HUDEP-2 (cell line): Measurements from ENCODE around the gene IL1RL2.

Source experiments
- DNase-seq, 76 experiments: peaks; one replicate each; lab custom pipeline; 2025; ENCODE audit not compliant: unreplicated experiment in 76 of 76; lab: John Stamatoyannopoulos, UW

Gene IL1RL2

DNA sequence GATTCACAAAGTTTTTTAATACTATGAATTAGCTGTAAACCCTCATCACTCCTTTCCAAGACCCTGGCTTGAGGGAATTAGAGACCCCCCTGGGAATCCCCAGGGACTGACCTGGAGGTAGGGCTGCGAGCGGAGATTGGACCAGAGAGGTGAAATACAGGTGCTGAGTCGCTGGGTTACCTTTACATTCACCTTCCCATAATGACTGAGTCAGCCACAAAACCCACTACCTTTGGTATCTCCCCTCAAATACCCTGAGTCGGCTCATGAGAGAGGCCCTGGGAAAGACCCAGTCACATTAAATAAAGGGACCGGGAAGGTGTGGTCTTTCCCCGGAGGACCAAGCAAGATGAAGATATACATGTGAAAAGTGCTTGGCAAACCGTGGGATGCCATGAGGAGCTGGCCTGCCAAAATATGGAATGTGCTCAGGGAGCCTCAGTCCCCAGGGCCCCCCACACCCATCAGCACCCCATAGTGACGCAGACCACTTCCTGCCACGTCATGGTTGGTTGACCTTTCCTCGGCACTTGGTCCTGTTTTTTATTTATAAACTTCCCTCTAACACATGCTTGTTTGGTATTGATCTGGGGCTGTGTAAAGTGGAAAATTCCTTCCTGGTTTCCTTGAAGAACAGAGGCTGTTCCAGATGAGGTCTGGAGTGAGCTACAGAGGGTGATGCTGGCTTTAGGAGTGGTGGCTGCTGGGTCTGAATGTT lies 51.4 kb downstream of the IL1RL2 start:
- no peak for DNase-seq

DNA sequence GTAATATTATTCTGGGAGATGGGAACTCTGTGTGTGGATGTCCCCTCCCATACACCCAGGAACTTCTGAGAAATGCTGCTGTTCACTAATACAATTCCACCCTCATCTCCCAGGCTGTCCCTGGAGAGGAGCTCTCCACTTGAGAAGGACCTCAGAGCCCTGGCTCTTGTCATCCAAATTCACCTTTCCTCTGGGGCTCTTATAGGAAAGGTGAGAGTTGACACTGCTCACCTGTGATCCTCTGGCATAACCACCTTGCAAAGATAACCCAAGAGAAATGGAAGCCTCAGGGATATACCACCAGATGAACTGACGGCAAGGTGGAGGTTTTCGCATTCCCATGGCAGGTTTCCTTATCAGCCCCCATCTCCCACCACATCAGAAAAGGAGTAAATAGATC lies 52.0 kb downstream of the IL1RL2 start:
- DNase-seq, result no peak

DNA sequence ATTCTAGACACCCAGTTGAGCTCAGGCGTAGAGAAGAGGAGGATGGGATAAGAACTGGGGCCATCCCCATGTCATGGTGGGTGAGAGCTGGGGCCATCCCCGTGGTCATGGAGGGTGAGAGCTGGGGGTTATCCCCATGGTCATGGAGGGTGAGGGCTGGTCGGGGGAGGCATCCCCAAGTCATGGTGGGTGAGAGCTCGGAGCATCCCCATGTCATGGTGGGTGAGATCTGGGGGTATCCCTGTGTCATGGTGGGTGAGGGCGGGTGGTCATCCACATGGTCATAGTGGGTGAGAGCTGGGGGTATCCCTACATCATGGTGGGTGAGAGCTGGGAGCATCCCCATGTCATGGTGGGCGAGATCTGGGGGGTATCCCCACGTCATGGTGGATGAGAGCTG lies 52.5 kb downstream of the IL1RL2 start:
- DNase-seq, result no peak

DNA sequence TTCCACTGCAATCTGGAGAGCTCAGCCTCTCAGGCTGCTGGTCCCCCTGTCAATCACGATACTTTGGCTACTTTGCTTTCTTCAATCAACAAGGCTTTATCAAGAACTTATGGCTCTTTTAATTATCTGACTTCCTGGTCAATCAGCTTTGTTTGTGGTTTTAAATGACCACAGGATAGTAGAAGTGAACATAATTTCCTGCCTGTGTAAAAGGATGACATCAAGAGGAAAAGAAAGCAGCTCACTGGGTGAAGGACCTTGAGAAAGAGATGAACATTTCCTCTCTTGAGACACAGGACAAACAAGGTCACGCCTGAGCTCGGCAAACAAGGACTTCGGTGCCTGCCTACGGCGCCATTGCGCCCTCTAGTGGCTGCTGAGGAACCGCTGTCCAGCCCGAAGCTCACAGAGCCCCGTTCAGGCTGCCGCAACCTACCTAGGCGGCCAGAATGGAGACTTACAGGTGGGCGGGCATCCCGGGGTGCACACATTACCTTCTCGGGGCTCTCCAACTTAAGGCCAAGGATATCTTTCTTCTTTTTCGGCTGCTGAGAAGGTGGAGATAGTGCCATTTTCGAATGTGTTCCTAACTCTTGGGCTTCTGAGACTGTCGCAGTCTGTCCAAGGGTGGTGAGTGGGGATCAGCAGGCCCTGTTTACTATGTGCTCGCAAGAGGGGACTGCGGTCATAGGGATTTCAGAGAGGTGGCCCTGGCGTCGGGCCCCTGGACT lies 54.0 kb downstream of the IL1RL2 start:
- DNase-seq, result peak in 64 of 76 experiments; percentile 4 to 76 (median 48)

DNA sequence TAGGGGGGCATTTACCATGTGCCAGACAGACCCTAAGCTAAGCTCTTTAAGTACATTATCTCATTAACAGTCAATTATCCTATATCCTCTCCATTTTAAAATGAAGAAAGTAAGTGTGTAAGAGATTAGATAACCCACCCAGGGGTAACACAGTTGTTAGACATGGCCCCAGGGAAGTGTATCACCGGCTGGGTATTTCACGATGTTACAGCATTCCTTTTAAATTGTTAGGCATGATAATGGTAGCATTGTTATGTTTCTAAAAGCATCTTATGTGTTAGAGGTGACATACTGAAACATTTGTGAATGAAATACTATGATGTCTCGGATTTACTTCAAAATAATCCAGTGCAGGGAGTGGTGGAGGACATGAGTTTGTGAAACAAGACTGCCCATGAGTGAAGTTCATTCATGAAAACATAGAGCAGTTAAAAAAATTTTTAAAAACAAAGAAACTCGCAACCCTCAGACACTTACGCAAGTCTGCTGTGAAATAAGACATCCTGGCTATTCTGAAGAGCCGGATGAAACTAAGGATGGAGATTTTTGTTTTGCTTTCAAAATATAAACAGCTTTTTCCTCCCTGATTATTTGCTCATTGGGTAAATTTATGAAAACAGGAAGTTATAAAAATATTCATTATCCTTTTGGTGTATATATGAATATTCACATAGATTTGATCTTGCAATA lies 54.9 kb downstream of the IL1RL2 start:
- DNase-seq, result no peak

DNA sequence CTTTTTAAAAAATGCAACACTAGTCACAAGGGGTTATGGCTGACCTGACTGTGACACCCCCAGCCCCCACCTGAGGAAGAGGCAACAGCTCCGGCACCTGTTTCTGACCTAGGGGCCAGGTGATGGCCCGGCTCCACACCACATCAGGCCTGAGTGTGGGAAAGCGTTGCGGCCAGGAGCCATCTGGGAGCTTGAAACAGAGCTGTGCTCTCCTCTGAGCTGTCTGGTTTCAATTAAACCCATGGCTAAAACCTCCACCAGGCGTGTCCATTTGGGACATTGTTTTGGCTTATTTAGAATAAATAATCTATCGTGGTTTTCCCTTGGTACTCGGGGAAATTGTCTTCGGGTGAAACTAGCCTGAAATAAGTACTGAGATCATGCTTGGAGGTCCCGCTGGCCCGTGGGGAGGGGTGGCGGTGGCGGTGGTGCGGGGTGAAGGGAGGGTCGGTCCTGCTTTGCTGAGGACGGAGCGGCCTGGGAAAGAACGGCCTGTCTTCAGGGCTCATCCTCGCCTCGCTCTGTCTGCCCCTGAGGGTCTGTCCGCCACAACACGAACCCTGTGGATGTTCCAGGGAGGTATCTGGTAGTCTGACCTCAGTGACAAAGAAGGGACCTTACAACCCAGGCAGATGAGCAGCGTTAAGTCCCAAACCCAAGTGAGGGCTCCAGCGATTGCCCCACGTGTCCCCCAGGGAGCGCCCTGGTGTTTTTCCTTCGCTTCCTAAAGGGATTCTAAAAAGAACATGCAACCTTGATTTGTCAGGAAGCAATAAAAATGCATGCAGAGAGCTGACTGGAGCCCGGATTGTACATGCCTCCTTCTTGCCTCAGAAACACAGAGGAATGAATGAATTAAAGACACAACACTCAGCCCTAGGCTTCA lies 58.7 kb downstream of the IL1RL2 start:
- DNase-seq, result no peak

DNA sequence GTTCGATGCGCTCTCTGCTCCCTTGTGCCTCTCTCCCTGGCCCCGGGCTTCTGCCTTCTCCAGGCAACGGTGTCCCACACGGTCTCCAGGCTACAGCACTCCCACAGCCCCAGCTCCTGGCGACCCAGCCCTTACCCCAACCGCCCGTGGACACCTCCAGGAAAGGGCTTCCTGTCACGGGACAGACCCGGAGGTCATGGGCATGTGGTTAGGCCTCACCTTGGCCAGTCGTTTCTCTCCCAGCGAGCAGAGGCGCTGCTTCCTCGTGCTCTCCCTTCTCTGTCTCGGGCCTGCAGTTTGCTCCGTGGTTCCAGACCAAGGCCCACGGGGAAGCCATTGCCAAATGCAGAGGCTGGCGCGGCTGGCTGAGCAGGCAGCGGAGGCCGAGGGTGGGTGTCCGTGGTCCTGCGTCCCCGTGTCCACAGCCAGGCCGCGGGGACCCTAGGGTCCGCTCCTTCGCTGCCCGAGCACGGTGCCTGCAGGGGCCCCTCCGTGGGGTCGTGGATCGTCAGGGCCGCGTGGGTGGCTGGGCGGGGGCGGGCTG lies 63.5 kb downstream of the IL1RL2 start:
- no peak for DNase-seq

DNA sequence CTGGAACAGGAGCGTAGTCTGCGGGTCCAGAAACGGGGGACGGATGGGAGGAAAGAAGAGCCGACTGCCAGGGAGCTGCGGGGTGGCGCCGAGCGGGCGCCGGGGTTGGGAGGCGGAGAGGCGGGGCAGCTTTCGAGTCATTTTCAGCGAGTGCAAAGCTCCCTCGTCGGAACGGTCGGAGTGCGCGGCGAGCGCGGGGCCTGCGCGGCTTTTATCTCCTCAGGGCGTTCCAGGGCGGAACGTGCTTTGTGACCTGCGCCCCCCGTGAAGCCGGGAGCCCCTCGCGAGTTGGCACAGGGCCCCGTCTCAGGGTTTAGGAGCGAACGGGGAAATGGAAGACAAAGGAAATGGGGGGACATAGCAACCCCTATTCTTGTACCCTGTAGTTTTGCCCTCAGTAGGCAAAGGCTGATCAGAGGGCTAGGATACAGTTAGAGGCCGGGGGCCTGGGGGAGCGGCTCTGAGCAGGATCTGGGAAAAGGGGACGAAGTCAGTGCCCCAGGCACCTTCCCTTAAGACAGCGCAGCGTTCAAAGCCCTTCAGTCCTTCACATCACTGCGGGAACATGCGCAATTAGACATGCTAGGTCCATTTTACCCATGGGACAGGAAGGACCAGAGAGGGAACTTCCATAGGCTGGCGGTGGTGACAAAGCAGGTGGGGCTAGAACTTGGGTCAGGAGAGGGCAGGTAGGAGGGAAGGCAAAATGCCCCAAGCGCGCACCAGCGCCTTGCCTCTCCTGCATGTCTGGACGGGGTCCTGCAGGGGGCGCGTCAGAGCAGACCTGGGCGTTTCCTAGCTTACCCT lies 64.4 kb downstream of the IL1RL2 start:
- DNase-seq, result peak in 49 of 76 experiments; percentile 3 to 57 (median 23)

DNA sequence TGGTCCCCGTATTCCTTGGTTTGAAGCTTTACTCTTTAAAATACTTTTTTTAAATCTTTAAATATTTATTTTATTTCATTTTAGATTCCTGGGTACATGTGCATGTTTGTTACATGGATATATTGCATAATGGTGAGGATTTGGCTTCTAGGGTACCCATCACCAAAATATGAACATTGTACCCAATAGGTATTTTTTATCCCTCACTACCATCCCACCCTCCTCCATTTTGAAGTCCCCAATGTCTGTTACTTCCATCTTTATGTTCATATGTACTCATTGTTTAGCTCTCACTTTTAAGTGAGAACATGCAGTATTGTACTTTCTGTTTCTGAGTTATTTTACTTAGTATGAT lies 65.0 kb downstream of the IL1RL2 start:
- DNase-seq, result no peak

DNA sequence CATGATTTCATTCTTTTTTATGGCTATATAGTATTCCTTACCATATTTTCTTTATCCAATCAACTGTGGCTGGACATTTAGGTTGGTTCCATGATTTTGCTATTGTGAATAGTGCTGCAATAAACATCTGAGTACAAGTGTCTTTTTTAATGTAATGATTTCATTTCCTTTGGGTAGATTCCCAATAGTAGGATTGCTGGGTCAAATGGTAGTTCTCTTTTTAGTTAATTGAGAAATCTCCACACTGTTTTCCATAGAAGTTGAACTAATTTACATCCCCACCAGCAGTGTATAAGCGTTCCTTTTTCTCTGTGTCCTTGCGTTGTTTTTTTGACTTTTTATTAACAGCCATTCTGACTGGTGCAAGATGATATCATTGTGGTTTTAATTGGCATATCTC lies 65.4 kb downstream of the IL1RL2 start:
- no peak for DNase-seq

DNA sequence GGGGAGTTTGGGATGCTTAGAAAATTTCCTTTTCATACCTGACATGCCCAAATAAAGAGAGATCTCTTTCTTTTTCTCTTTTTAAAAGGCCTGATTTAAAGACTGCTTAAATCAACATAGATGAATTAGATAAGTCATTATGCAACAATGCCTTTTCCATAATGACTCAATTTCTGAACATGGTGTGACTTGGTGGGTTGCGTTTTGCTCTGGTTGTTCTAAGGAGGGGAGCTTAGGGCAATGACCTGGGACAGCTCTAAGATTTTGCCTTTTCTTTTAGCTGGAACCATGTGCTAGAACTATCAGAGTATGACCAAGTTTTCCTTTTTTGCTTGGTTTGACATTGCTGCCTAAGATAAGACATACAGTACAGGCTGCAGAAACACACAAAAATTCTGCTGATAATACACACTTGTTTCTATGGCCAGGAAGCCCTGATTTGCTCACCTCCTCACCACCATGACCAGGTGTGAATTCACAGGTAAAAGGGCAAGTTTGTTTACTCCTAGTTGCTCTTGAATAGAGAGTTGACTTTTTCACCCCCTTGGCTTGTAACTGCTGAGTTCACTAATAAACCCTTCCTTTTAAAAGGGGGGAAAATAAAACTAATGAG lies 66.4 kb downstream of the IL1RL2 start:
- DNase-seq, result no peak

DNA sequence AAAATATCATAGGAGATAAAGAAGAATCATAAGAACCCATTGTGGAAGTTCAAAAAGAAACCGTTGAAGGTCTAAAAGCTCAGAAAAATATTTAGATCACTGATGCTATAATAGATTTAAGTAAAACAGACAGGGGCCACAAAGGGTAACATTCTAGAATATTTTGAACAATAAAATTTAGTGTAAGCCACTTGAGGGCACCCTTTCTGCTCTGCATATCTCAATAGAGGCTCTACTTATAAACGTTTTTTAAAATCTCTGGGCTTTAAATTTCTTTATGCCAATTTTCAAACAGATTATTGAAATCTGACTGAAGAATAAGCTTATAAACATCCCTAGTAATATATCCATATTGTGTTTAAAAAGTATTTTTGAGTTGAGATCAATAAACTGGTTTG lies 66.9 kb downstream of the IL1RL2 start:
- no peak for DNase-seq

DNA sequence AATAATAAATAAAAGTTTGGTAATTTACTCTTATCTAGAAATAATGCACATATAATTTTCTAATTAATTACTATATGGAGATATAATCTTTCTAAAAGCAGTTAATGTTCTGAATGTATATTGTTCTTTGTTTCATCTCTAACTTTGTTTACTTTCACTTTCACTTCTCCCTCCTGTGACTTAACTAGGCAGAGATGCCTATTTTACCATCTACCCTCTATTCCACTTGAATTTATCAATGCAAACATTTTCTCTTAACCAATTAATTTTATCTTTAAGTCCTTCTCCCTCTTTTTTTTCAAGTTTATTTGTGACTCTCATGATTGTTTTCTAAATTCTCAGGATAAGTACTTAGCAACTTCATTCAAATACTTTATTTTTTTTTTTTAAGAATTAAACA lies 69.5 kb downstream of the IL1RL2 start:
- no peak for DNase-seq

DNA sequence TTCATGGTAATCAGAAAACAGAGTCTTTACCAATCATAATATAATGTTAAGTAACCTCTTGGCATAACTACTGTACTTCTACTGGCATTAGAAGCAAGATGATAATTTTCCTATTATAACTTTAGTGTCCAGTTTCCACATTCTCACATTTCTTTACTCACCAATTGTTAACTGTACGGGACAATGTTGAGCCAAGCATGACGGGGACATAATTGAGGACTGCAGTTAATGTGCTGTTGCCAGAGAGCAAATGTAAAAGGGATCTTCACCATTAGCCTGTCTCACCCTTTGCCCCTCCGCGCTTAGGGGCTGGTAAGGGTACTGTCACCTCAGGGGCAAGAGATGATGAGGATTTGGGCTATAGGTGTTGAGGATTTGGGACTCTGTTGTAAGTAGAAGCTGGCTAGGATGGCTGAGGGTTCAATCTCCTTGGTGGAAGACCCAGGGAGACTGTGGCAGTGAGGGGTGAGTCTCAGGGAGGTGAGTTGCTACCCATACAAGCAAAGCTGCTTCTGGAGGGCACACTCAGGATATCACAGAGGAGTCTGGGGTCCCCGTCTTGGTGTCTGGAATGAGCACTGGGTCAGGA lies 70.1 kb downstream of the IL1RL2 start:
- no peak for DNase-seq

DNA sequence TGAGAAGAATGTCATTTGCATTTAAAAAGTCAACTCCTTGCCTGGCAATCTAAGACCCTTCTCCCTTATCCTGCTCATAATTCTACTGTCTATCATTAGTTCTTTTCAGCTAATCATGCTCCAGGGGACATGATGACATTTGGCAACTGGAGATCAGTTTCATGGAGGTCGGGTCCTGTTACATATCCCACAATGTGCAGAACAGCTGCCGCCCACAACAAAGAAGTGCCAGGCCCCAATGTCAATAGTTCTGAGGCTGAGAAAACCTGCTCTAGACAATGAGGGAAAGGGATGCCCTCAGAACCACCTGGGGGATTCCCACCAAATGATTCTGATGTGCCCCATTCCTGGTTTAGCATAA lies 71.2 kb downstream of the IL1RL2 start:
- no peak for DNase-seq

DNA sequence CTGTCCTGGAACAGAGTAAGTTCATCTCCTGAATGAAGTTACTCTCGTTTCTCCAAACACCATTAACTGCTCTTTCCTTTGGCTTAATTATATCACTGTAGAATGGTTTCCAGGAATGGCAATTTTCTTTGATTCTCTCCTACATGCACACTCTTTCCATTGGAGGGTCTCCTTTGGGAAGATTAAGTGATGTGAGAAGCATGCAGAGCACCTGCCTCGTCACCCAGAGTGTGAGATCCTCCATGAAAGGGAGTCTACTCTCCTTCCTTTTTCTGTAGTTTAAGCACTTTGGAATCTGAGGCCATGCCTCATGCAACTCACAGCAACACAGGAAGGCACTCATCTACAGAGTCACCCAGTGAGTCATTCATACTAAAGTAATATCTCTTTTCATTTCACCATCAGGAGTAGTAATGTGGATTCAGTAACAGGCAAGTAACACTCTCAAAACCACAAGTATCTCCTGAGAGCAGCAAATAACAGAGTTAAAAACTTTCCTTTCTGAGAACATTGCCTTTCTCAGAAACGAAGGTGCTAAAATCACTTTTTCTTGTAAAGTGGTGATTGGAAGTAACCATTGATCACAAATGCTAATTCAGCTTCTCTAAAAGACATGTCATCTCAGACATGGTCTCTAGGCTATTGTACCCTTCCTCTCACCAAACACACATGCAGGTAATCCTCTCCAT lies 71.7 kb downstream of the IL1RL2 start:
- no peak for DNase-seq

DNA sequence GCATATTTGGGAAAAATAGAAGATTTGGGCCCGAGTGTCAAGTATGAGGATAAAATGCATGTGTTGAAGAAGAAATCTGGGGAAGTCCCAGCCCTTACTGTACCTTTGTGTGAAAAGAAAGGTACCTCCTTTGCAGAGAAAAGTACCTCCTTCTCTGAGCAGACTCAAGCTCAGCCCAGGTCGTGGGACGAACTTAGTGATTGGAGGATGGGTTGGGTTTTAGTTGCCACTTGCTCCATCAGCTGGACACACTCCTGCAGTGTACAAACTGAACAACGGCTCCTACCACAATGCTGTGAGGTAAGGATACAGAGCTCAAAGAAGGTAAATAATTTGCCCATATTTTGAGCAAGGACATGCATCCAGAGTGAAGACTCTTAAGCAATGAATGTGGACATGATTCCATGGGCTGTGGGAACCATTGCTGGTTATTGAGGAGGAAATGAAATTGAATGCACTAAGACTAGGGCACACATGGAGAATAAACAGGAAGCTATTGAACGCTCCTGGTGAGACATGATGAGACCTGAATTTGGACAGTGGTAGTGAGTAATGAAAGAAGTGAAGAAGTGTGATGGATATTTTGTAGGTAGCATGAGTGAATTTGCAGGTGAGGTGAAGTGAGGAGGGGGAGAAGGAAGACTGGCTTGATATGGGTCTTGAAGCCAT lies 74.8 kb downstream of the IL1RL2 start:
- DNase-seq, result no peak
